ENCODE measurements around the gene PCED1B. TPM values are rescaled to one million over a fixed set of nuclear protein-coding genes. Genes with fewer than 3 reads are reported as not detected.
"Not testable (repeated sequence)": the region's sequence is repeated elsewhere in the genome, so short reads cannot be mapped to it uniquely, and the experiment has no call there.

PCED1B gene
- total RNA-seq, 6 experiments from 2014 or later, result 3.3 to 5.4 (median 4.9) TPM

GRCh38 chr12:47054659-47055058 lies 24.8 kb upstream of the PCED1B start:
- H3K9me3 Mint-ChIP-seq, result peaks cover 22% of the 10 kb centered on the region

GRCh38 chr12:47055856-47056255 lies 23.6 kb upstream of the PCED1B start:
- not testable (repeated sequence) for H3K27me3 Mint-ChIP-seq (ENCODE audit: insufficient read depth); H3K4me1 Mint-ChIP-seq (ENCODE audit: low read depth); DNase-seq; H3K4me3 Mint-ChIP-seq; H3K27ac Mint-ChIP-seq
- Mint-ChIP-seq H3K36me3 (ENCODE audit: low read depth) (peaks cover 26% of the 10 kb centered on the region), H3K9me3 (peaks cover 20% of the 10 kb centered on the region)

More at GRCh38 chr12:47054659-47055058, 24.8 kb upstream of the PCED1B start:
- Mint-ChIP-seq H3K4me1 (ENCODE audit: low read depth) (no peaks in the 10 kb centered on the region), H3K27me3 (ENCODE audit: insufficient read depth) (no peaks in the 10 kb centered on the region; the same call in 1 of the 2 replicates), H3K4me3 (no peak overlapping the region), H3K36me3 (ENCODE audit: low read depth) (peaks cover 26% of the 10 kb centered on the region), H3K27ac (no peak overlapping the region)
- no peak for TF ChIP-seq CTCF (IDR thresholded peaks at IDR 0.05)
- no peak for DNase-seq

GRCh38 chr12:47056944-47057343 lies 22.5 kb upstream of the PCED1B start:
- not testable (repeated sequence) for H3K27me3 Mint-ChIP-seq (ENCODE audit: insufficient read depth)

GRCh38 chr12:47058640-47059039 lies 20.8 kb upstream of the PCED1B start:
- H3K36me3 Mint-ChIP-seq (ENCODE audit: low read depth), result peaks cover 11% of the 10 kb centered on the region
- DNase-seq; H3K4me1 Mint-ChIP-seq (ENCODE audit: low read depth); H3K27ac Mint-ChIP-seq; H3K4me3 Mint-ChIP-seq; H3K27me3 Mint-ChIP-seq (ENCODE audit: insufficient read depth); H3K9me3 Mint-ChIP-seq: not testable (repeated sequence)

More at GRCh38 chr12:47056944-47057343, 22.5 kb upstream of the PCED1B start:
- DNase-seq; H3K4me1 Mint-ChIP-seq (ENCODE audit: low read depth); H3K4me3 Mint-ChIP-seq; H3K27ac Mint-ChIP-seq: not testable (repeated sequence)
- peaks cover 11% of the 10 kb centered on the region for H3K9me3 Mint-ChIP-seq
- H3K36me3 Mint-ChIP-seq (ENCODE audit: low read depth), result peaks cover 16% of the 10 kb centered on the region

- Mint-ChIP-seq H3K4me1 (ENCODE audit: low read depth) (peaks cover 36% of the 10 kb centered on the region), H3K27ac (no peak overlapping the region; the same call in 1 of the 2 replicates), H3K27me3 (ENCODE audit: insufficient read depth) (no peaks in the 10 kb centered on the region), H3K4me3 (no peak overlapping the region), H3K9me3 (peaks cover 3% of the 10 kb centered on the region; the same call in 1 of the 2 replicates), H3K36me3 (ENCODE audit: low read depth) (no peaks in the 10 kb centered on the region)
- no peak for DNase-seq
- no peak for TF ChIP-seq CTCF (IDR thresholded peaks at IDR 0.05)
Measured at GRCh38 chr12:47065546-47065945, 13.9 kb upstream of the PCED1B start.

- H3K4me3 Mint-ChIP-seq, result no peak overlapping the region
- H3K9me3 Mint-ChIP-seq, result no peaks in the 10 kb centered on the region
- no peak for DNase-seq
- H3K27me3 Mint-ChIP-seq (ENCODE audit: insufficient read depth), result no peaks in the 10 kb centered on the region
- no peaks in the 10 kb centered on the region for H3K36me3 Mint-ChIP-seq (ENCODE audit: low read depth)
- H3K4me1 Mint-ChIP-seq (ENCODE audit: low read depth), result peaks cover 36% of the 10 kb centered on the region
- no peak for TF ChIP-seq CTCF (IDR thresholded peaks at IDR 0.05)
- H3K27ac Mint-ChIP-seq, result no peak overlapping the region
Measured at GRCh38 chr12:47066278-47067025, 13.0 kb upstream of the PCED1B start.

- Mint-ChIP-seq H3K27me3 (ENCODE audit: insufficient read depth) (no peaks in the 10 kb centered on the region), H3K9me3 (no peaks in the 10 kb centered on the region), H3K4me3 (no peak overlapping the region), H3K4me1 (ENCODE audit: low read depth) (peaks cover 36% of the 10 kb centered on the region), H3K36me3 (ENCODE audit: low read depth) (no peaks in the 10 kb centered on the region), H3K27ac (no peak overlapping the region)
- DNase-seq, result no peak
- TF ChIP-seq CTCF (IDR thresholded peaks at IDR 0.05), result no peak
Measured at GRCh38 chr12:47067176-47067575, 12.2 kb upstream of the PCED1B start.

Data from HFFc6 (cell line).